GM12878 (cell line): ENCODE results near the gene TMEM176A. TPM values are rescaled to one million over a fixed set of nuclear protein-coding genes. Genes with fewer than 3 reads are reported as not detected.

Experiments
- ATAC-seq: fragments of 200-7000 bp; cut with Tn5 transposase; 3 replicates; pipeline ENCODE4 v1.9.1; 2020; ENCODE audit warnings: mild to moderate bottlenecking, moderate library complexity
- BruUV-seq: library from RNA; stranded (reverse); fragments of 400-500 nt; replicated peaks from 2 replicates; lab custom pipeline; 2021; lab: Mats Ljungman, UMichigan
- CTCF ChIA-PET: fragments of 300-600 bp; sonication (Branson Sonifier 250); formaldehyde crosslinking; extraction: SDS; loops from one replicate; lab custom pipeline; 2021; ENCODE audit warnings: inconsistent platforms; lab: Yijun Ruan, JAX
- POLR2A ChIA-PET: fragments of 350-600 bp; formaldehyde crosslinking; extraction: SDS; loops from one replicate; lab custom pipeline; 2021; ENCODE audit warnings: inconsistent platforms; lab: Charles Lee
- RAD21 ChIA-PET: fragments of 300-600 bp; sonication (Branson Sonifier 250); formaldehyde crosslinking; loops from one replicate; lab custom pipeline; 2023; ENCODE audit warnings: antibody characterized with exemption; ENCODE audit not compliant: unreplicated experiment; lab: Charles Lee
- SMC1A ChIA-PET: fragments of 300-600 bp; sonication (Branson Sonifier 250); formaldehyde crosslinking; loops from one replicate; lab custom pipeline; 2023; ENCODE audit not compliant: unreplicated experiment, uncharacterized antibody; lab: Charles Lee
- DNase-seq: peaks from one replicate; pipeline ENCODE4 v3.0.0-alpha.2; 2011; ENCODE audit warnings: low read depth, low spot score
- FAIRE-seq: peaks from 3 replicates; lab custom pipeline; 2011; peaks lifted over from hg19 to GRCh38; lab: Jason Lieb, UNC
- H2AFZ ChIP-seq: 2 replicates; pipeline ENCODE4 v1.6.0; 2011; ENCODE audit warnings: low read depth, low read length, control low read depth; ENCODE audit not compliant: control insufficient read depth
- H3K27ac ChIP-seq: 2 replicates; pipeline ENCODE4 v1.5.1; 2011; ENCODE audit warnings: control low read depth; ENCODE audit not compliant: control insufficient read depth, insufficient read depth
- H3K27me3 ChIP-seq, 2 experiments: replicated peaks in 1 of 2; 2 replicates each; pipeline versions ENCODE4 v1.6.0 to v1.6.1; 2011; ENCODE audit warnings: low read length in 1 of 2; ENCODE audit not compliant: control insufficient read depth in 2 of 2, insufficient read depth in 2 of 2
- H3K36me3 ChIP-seq, 2 experiments: 2 replicates each; pipeline ENCODE4 v1.5.1; 2011; ENCODE audit warnings: low read length in 1 of 2; ENCODE audit not compliant: control insufficient read depth in 2 of 2, insufficient read depth in 2 of 2
- H3K4me1 ChIP-seq: 2 replicates; pipeline ENCODE4 v1.6.1; 2011; ENCODE audit warnings: mild to moderate bottlenecking, low read length, moderate library complexity, mixed read lengths; ENCODE audit not compliant: control insufficient read depth, insufficient read depth
- H3K4me2 ChIP-seq: 2 replicates; pipeline ENCODE4 v1.6.0; 2011; ENCODE audit warnings: control low read depth; ENCODE audit not compliant: control insufficient read depth, insufficient read depth
- H3K4me3 ChIP-seq: fragments of 200-600 bp; sonication (generic); 2 replicates; pipeline ENCODE4 v1.5.1; 2016
- H3K79me2 ChIP-seq: 2 replicates; pipeline ENCODE4 v1.6.0; 2011; ENCODE audit warnings: low read length; ENCODE audit not compliant: control insufficient read depth, insufficient read depth
- H3K9ac ChIP-seq: 2 replicates; pipeline ENCODE4 v1.8.0; 2011; ENCODE audit warnings: low read length, control low read depth, mixed read lengths; ENCODE audit not compliant: control insufficient read depth, insufficient read depth
- H3K9me3 ChIP-seq: replicated peaks from 3 replicates; pipeline ENCODE4 v1.5.1; 2011; ENCODE audit warnings: mild to moderate bottlenecking, low read length; ENCODE audit not compliant: control insufficient read depth, insufficient read depth
- H4K20me1 ChIP-seq: 2 replicates; pipeline ENCODE4 v1.6.0; 2011; ENCODE audit not compliant: control insufficient read depth, insufficient read depth
- ASH2L ChIP-seq: fragments of 300-600, 200-600 bp; sonication (generic); IDR thresholded peaks from 2 replicates; pipeline ENCODE4 v1.6.1; 2017; ENCODE audit warnings: low read depth, mild to moderate bottlenecking, borderline replicate concordance
- ATF7 ChIP-seq: fragments of 450-650 bp; IDR thresholded peaks from 2 replicates; pipeline ENCODE4 v1.6.1; 2016; ENCODE audit warnings: low read depth, mild to moderate bottlenecking
- CEBPZ ChIP-seq: fragments of 150-350 bp; IDR thresholded peaks from 2 replicates; pipeline ENCODE4 v1.6.1; 2016; ENCODE audit warnings: low read depth, low read length
- CHD1 ChIP-seq: IDR thresholded peaks from 2 replicates; pipeline ENCODE4 v1.6.1; 2012; ENCODE audit warnings: low read depth, low read length, improper control_type of control experiment
- DPF2 ChIP-seq: fragments of 450-650 bp; IDR thresholded peaks from 2 replicates; pipeline ENCODE4 v1.6.1; 2017; ENCODE audit warnings: mild to moderate bottlenecking
- FOXK2 ChIP-seq: fragments of 450-650 bp; IDR thresholded peaks from 2 replicates; pipeline ENCODE4 v1.6.1; 2017; ENCODE audit warnings: mild to moderate bottlenecking, moderate library complexity
- IRF4 ChIP-seq: IDR thresholded peaks from 2 replicates; pipeline ENCODE4 v1.6.1; 2011; ENCODE audit warnings: low read depth, low read length
- LARP7 ChIP-seq: fragments of 450-650 bp; IDR thresholded peaks from 2 replicates; pipeline ENCODE4 v1.6.1; 2017; ENCODE audit warnings: mild to moderate bottlenecking
- NR2C2 ChIP-seq: IDR thresholded peaks from 2 replicates; pipeline ENCODE4 v1.6.1; 2011; ENCODE audit warnings: borderline replicate concordance, low read depth; ENCODE audit not compliant: control insufficient read depth, insufficient read length
- POLR2A ChIP-seq: IDR thresholded peaks from 2 replicates; pipeline ENCODE4 v1.6.1; 2011; ENCODE audit warnings: low read depth, mild to moderate bottlenecking, low read length
- POU2F2 ChIP-seq: IDR thresholded peaks from 3 replicates; pipeline ENCODE4 v1.6.1; 2011; ENCODE audit warnings: low read depth, mild to moderate bottlenecking, low read length, borderline replicate concordance
- SRF ChIP-seq, 2 experiments: IDR thresholded peaks; 2 replicates each; pipeline ENCODE4 v1.6.1; 2011; ENCODE audit warnings: low read depth in 2 of 2, low read length in 2 of 2, mild to moderate bottlenecking in 1 of 2, moderate library complexity in 1 of 2
- STAT1 ChIP-seq: fragments of 450-650 bp; conservative IDR thresholded peaks from 2 replicates; pipeline ENCODE4 v1.6.1; 2014; ENCODE audit warnings: antibody characterized with exemption, mild to moderate bottlenecking
- WGBS: methylation state at CpG from one replicate; pipeline ENCODE4 v1.1.6; 2016; ENCODE audit warnings: low lambda C conversion rate; ENCODE audit not compliant: insufficient replicate concordance, insufficient coverage; ENCODE audit errors: missing lambda C conversion rate; 5-methylcytosine and 5-hydroxymethylcytosine counted together
- in situ Hi-C: fragments of 300-500 bp; cut with MboI; formaldehyde crosslinking; loops from 9 replicates; pipeline ENCODE4 v1.14.3; 2018; ENCODE audit warnings: mixed read lengths
- intact Hi-C: fragments of 100-400 bp; cut with micrococcal nuclease; formaldehyde crosslinking; loops from one replicate; pipeline ENCODE4 v1.14.2; 2022; ENCODE audit not compliant: unreplicated experiment
- polyA plus RNA-seq, 11 experiments: library from polyadenylated mRNA; depleted of rRNA in 4 of 11; unstranded in 6 of 11; stranded (reverse) in 5 of 11; fragments of >200 nt; fragmentation: Nextera tagmentation in 4 of 11; fragmentation: Illumina TruSeq in 1 of 11; extraction: Ambion mirVana in 4 of 11; extraction: Trizol in 1 of 11; gene quantifications; 1 replicate in 1 of 11; 2 replicates in 10 of 11; pipeline versions ENCODE4 v1.2.1 to v1.2.3, GENCODE V29; 2011 to 2016; ENCODE audit warnings: inconsistent platforms in 2 of 11, missing spikeins in 2 of 11, low read depth in 1 of 11
- total RNA-seq, 4 experiments: library from RNA; depleted of rRNA in 3 of 4; stranded (reverse); fragments of >200 nt in 3 of 4; fragmentation: Illumina TruSeq in 1 of 4; extraction: Trizol in 1 of 4; gene quantifications; 2 replicates each; pipeline versions ENCODE4 v1.2.1 to v1.2.3, GENCODE V29; 2013 to 2021
- TF ChIP-seq, protein P1 (sequence below): fragments of 450-650 bp; formaldehyde crosslinking; IDR thresholded peaks from 2 replicates; pipeline ENCODE4 v1.4.0; 2022; ENCODE audit warnings: mild to moderate bottlenecking, moderate library complexity
- TF ChIP-seq, protein P2 (sequence below): fragments of 450-650 bp; IDR thresholded peaks from 2 replicates; pipeline ENCODE4 v1.6.1; 2016; ENCODE audit warnings: mild to moderate bottlenecking
- TF ChIP-seq, protein P3 (sequence below): fragments of 450-650 bp; IDR thresholded peaks from 2 replicates; pipeline ENCODE4 v1.6.1; 2018; ENCODE audit warnings: borderline replicate concordance, mild to moderate bottlenecking; ENCODE audit not compliant: partially characterized antibody

The TMEM176A gene
- total and polyA plus RNA-seq, 10 of the 15 experiments (the other 5 are each of a cell fraction or from before 2014, with no cell fraction given), result not detected

- 83% methylated on average over 3 of the region's 3 CpGs for WGBS
- H3K4me2 ChIP-seq, result no peak overlapping the region
- ChIA-PET SMC1A (interaction anchor here (0.6 to 6.3 kb wide), 8 partner anchors 11 to 118 kb away, joined by 3 to 52 read pairs (median 4); no protein-coding TSS in a partner anchor), CTCF (interaction anchor here (0.8 to 7.1 kb wide), 5 partner anchors 25 to 204 kb away, joined by 3 to 70 read pairs (median 16); no protein-coding TSS in a partner anchor), RAD21 (interaction anchor here (1.0 to 1.2 kb wide), 2 partner anchors 96 to 332 kb away, joined by 3 to 4 read pairs; no protein-coding TSS in a partner anchor), POLR2A (no interaction called here)
- peaks cover 12% of the 10 kb centered on the region for H3K4me1 ChIP-seq
- no peaks in the 10 kb centered on the region for H3K9me3 ChIP-seq
- ATAC-seq (no peak), FAIRE-seq (no peak), DNase-seq (no peak)
- H2AFZ ChIP-seq, result no peak overlapping the region
- no peaks in the 10 kb centered on the region for H4K20me1 ChIP-seq
- no peaks in the 10 kb centered on the region for H3K79me2 ChIP-seq
- no TSS peak for BruUV-seq
- no peak overlapping the region for H3K27ac ChIP-seq
- no peak overlapping the region for H3K9ac ChIP-seq
- H3K36me3 ChIP-seq, result no peaks in the 10 kb centered on the region
- H3K27me3 ChIP-seq, result no peaks in the 10 kb centered on the region
- intact Hi-C loops (no loop called here), in situ Hi-C loops (no loop called here)
- H3K4me3 ChIP-seq, result no peak overlapping the region
- TF ChIP-seq STAT1 (no peak), SRF (IDR thresholded peaks at IDR 0.05; ENCODE audit: low read depth in 2 of 2, low read length in 2 of 2) (no peak), LARP7 (no peak), DPF2 (no peak), CEBPZ (no peak), IRF4 (no peak), ASH2L (no peak), CHD1 (no peak), POU2F2 (no peak), POLR2A (no peak), FOXK2 (no peak), ATF7 (no peak), NR2C2 (no peak)
- TF ChIP-seq, protein P1, sequence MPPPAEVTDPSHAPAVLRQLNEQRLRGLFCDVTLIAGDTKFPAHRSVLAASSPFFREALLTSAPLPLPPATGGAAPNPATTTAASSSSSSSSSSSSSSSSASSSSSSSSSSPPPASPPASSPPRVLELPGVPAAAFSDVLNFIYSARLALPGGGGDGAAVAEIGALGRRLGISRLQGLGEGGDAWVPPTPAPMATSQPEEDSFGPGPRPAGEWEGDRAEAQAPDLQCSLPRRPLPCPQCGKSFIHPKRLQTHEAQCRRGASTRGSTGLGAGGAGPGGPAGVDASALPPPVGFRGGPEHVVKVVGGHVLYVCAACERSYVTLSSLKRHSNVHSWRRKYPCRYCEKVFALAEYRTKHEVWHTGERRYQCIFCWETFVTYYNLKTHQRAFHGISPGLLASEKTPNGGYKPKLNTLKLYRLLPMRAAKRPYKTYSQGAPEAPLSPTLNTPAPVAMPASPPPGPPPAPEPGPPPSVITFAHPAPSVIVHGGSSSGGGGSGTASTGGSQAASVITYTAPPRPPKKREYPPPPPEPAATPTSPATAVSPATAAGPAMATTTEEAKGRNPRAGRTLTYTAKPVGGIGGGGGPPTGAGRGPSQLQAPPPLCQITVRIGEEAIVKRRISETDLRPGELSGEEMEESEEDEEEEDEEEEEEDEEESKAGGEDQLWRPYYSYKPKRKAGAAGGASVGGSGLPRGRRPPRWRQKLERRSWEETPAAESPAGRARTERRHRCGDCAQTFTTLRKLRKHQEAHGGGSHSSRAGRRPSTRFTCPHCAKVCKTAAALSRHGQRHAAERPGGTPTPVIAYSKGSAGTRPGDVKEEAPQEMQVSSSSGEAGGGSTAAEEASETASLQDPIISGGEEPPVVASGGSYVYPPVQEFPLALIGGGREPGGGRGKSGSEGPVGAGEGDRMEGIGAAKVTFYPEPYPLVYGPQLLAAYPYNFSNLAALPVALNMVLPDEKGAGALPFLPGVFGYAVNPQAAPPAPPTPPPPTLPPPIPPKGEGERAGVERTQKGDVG (CRISPR knock-in tag), result no peak
- TF ChIP-seq, protein P2, sequence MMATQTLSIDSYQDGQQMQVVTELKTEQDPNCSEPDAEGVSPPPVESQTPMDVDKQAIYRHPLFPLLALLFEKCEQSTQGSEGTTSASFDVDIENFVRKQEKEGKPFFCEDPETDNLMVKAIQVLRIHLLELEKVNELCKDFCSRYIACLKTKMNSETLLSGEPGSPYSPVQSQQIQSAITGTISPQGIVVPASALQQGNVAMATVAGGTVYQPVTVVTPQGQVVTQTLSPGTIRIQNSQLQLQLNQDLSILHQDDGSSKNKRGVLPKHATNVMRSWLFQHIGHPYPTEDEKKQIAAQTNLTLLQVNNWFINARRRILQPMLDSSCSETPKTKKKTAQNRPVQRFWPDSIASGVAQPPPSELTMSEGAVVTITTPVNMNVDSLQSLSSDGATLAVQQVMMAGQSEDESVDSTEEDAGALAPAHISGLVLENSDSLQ, result no peak
- TF ChIP-seq, protein P3, sequence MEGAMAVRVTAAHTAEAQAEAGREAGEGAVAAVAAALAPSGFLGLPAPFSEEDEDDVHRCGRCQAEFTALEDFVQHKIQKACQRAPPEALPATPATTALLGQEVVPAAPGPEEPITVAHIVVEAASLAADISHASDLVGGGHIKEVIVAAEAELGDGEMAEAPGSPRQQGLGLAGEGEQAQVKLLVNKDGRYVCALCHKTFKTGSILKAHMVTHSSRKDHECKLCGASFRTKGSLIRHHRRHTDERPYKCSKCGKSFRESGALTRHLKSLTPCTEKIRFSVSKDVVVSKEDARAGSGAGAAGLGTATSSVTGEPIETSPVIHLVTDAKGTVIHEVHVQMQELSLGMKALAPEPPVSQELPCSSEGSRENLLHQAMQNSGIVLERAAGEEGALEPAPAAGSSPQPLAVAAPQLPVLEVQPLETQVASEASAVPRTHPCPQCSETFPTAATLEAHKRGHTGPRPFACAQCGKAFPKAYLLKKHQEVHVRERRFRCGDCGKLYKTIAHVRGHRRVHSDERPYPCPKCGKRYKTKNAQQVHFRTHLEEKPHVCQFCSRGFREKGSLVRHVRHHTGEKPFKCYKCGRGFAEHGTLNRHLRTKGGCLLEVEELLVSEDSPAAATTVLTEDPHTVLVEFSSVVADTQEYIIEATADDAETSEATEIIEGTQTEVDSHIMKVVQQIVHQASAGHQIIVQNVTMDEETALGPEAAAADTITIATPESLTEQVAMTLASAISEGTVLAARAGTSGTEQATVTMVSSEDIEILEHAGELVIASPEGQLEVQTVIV, result no peak
Observed at GRCh38 chr7:150780292-150780691, 20.3 kb upstream of the TMEM176A start.
